ENCODE results near the gene SNN. TPM values are rescaled to one million over a fixed set of nuclear protein-coding genes. Genes with fewer than 3 reads are reported as not detected.

Gene SNN
- total and polyA plus RNA-seq, 2 experiments from 2014 or later: 5.4 to 5.9 TPM

GRCh38 chr16:11636172-11636721 lies 32.0 kb upstream of the SNN start:
- WGBS, 2 experiments (ENCODE audit: low coverage in 1 of 2, low lambda C conversion rate in 2 of 2, missing lambda C conversion rate in 2 of 2): 72% methylated on average over 14 of the region's 14 CpGs
- Histone ChIP-seq H3K9ac (no peak overlapping the region), H3K27me3 (replicated peaks; ENCODE audit: insufficient read depth) (no peaks in the 10 kb centered on the region), H3K4me2 (ENCODE audit: unreplicated experiment) (no peak overlapping the region), H3K27ac (no peak overlapping the region), H3K9me2 (ENCODE audit: insufficient read depth) (no peaks in the 10 kb centered on the region), H3K79me2 (ENCODE audit: insufficient read depth) (no peaks in the 10 kb centered on the region), H3F3A (ENCODE audit: insufficient read depth) (peaks cover 14% of the 10 kb centered on the region), H2AFZ (no peak overlapping the region), H3K36me3 (ENCODE audit: low read depth) (no peaks in the 10 kb centered on the region), H4K20me1 (ENCODE audit: insufficient read depth) (no peaks in the 10 kb centered on the region), H3K9me3 (ENCODE audit: low read depth) (no peaks in the 10 kb centered on the region), H3K4me1 (ENCODE audit: insufficient read depth) (peaks cover 37% of the 10 kb centered on the region), H3K4me3 (no peak overlapping the region)
- no peak for DNase-seq
- TF ChIP-seq EZH2phosphoT487 (IDR thresholded peaks at IDR 0.05; ENCODE audit: insufficient read depth, low read depth) (no peak), EZH2 (IDR thresholded peaks at IDR 0.05; ENCODE audit: insufficient read depth, poor library complexity, severe bottlenecking) (no peak)
- in situ Hi-C loops (cut with MboI): no loop called here

- in situ Hi-C loops (cut with MboI): no loop called here
- Histone ChIP-seq H2AFZ (no peak overlapping the region), H3K4me2 (ENCODE audit: unreplicated experiment) (no peak overlapping the region), H3K27ac (no peak overlapping the region), H4K20me1 (ENCODE audit: insufficient read depth) (no peaks in the 10 kb centered on the region), H3K36me3 (ENCODE audit: low read depth) (no peaks in the 10 kb centered on the region), H3K4me3 (no peak overlapping the region), H3K27me3 (replicated peaks; ENCODE audit: insufficient read depth) (no peaks in the 10 kb centered on the region), H3K9me3 (ENCODE audit: low read depth) (no peaks in the 10 kb centered on the region), H3K9ac (no peak overlapping the region), H3K4me1 (ENCODE audit: insufficient read depth) (peaks cover 29% of the 10 kb centered on the region), H3K79me2 (ENCODE audit: insufficient read depth) (no peaks in the 10 kb centered on the region), H3K9me2 (ENCODE audit: insufficient read depth) (no peaks in the 10 kb centered on the region), H3F3A (ENCODE audit: insufficient read depth) (peaks cover 14% of the 10 kb centered on the region)
- 95 to 100% methylated on average over 5 of the region's 5 CpGs for WGBS, 2 experiments (ENCODE audit: low coverage in 1 of 2, low lambda C conversion rate in 2 of 2, missing lambda C conversion rate in 2 of 2)
- TF ChIP-seq EZH2phosphoT487 (IDR thresholded peaks at IDR 0.05; ENCODE audit: insufficient read depth, low read depth) (no peak), EZH2 (IDR thresholded peaks at IDR 0.05; ENCODE audit: insufficient read depth, poor library complexity, severe bottlenecking) (no peak)
- DNase-seq: no peak
These were observed 30.9 kb upstream of the SNN start for GRCh38 chr16:11637320-11637719.

GRCh38 chr16:11638140-11638539 lies 30.1 kb upstream of the SNN start:
- H3K4me1 ChIP-seq (ENCODE audit: insufficient read depth): peaks cover 23% of the 10 kb centered on the region
- no peaks in the 10 kb centered on the region for H3K9me3 ChIP-seq (ENCODE audit: low read depth)
- H2AFZ ChIP-seq: no peak overlapping the region
- DNase-seq: no peak
- no peaks in the 10 kb centered on the region for H3K27me3 ChIP-seq (replicated peaks; ENCODE audit: insufficient read depth)
- no peaks in the 10 kb centered on the region for H4K20me1 ChIP-seq (ENCODE audit: insufficient read depth)
- H3K4me2 ChIP-seq (ENCODE audit: unreplicated experiment): no peak overlapping the region
- in situ Hi-C loops (cut with MboI): no loop called here
- no peak overlapping the region for H3K9ac ChIP-seq
- H3K79me2 ChIP-seq (ENCODE audit: insufficient read depth): no peaks in the 10 kb centered on the region
- H3K9me2 ChIP-seq (ENCODE audit: insufficient read depth): no peaks in the 10 kb centered on the region
- H3K36me3 ChIP-seq (ENCODE audit: low read depth): no peaks in the 10 kb centered on the region
- TF ChIP-seq EZH2phosphoT487 (IDR thresholded peaks at IDR 0.05; ENCODE audit: insufficient read depth, low read depth) (no peak), EZH2 (IDR thresholded peaks at IDR 0.05; ENCODE audit: insufficient read depth, poor library complexity, severe bottlenecking) (no peak)
- H3K27ac ChIP-seq: no peak overlapping the region
- H3K4me3 ChIP-seq: no peak overlapping the region
- H3F3A ChIP-seq (ENCODE audit: insufficient read depth): peaks cover 14% of the 10 kb centered on the region
- 90 to 96% methylated on average over 4 of the region's 4 CpGs for WGBS, 2 experiments (ENCODE audit: low coverage in 1 of 2, low lambda C conversion rate in 2 of 2, missing lambda C conversion rate in 2 of 2)

- Histone ChIP-seq H3K9me2 (ENCODE audit: insufficient read depth) (no peaks in the 10 kb centered on the region), H3K79me2 (ENCODE audit: insufficient read depth) (no peaks in the 10 kb centered on the region), H3K9ac (no peak overlapping the region), H3K27me3 (replicated peaks; ENCODE audit: insufficient read depth) (no peaks in the 10 kb centered on the region), H3K9me3 (ENCODE audit: low read depth) (no peaks in the 10 kb centered on the region), H3K4me3 (no peak overlapping the region), H3K4me1 (ENCODE audit: insufficient read depth) (peaks cover 14% of the 10 kb centered on the region), H3F3A (ENCODE audit: insufficient read depth) (peaks cover 14% of the 10 kb centered on the region), H3K27ac (peak overlapping the region; percentile 98), H3K36me3 (ENCODE audit: low read depth) (no peaks in the 10 kb centered on the region), H4K20me1 (ENCODE audit: insufficient read depth) (no peaks in the 10 kb centered on the region), H3K4me2 (ENCODE audit: unreplicated experiment) (no peak overlapping the region), H2AFZ (no peak overlapping the region)
- no peak for DNase-seq
- TF ChIP-seq EZH2 (IDR thresholded peaks at IDR 0.05; ENCODE audit: insufficient read depth, poor library complexity, severe bottlenecking): no peak
- TF ChIP-seq EZH2phosphoT487 (IDR thresholded peaks at IDR 0.05; ENCODE audit: insufficient read depth, low read depth): no peak
- in situ Hi-C loops (cut with MboI): no loop called here
- WGBS, 2 experiments (ENCODE audit: low coverage in 1 of 2, low lambda C conversion rate in 2 of 2, missing lambda C conversion rate in 2 of 2): 47 to 49% methylated on average over 4 of the region's 4 CpGs
These were observed 29.2 kb upstream of the SNN start for GRCh38 chr16:11639008-11639562.

All from GM23248 (cell line).